GM10266 (cell line): ENCODE measurements around the gene OTULINL.
"Not testable (repeated sequence)": the region's sequence is repeated elsewhere in the genome, so short reads cannot be mapped to it uniquely, and the experiment has no call there.

Source experiments
- DNase-seq: peaks from one replicate; pipeline ENCODE4 v3.0.0; 2012; ENCODE audit errors: extremely low spot score
- CTCF ChIP-seq: IDR thresholded peaks from 2 replicates; pipeline ENCODE4 v1.5.1; 2012; ENCODE audit warnings: mild to moderate bottlenecking, low read depth; ENCODE audit not compliant: control insufficient read depth, insufficient read depth; ENCODE audit errors: missing control alignments

OTULINL gene

GRCh38 chr5:14552017-14552416 is 29.6 kb upstream of the OTULINL start:
- DNase-seq, result no peak
- TF ChIP-seq CTCF, result no peak

- not testable (repeated sequence) for DNase-seq
These were observed 27.3 kb upstream of the OTULINL start for GRCh38 chr5:14554288-14554687.

GRCh38 chr5:14556015-14556414 is 25.6 kb upstream of the OTULINL start:
- DNase-seq, result no peak
- no peak for TF ChIP-seq CTCF

GRCh38 chr5:14557203-14557770 is 24.3 kb upstream of the OTULINL start:
- no peak for TF ChIP-seq CTCF
- DNase-seq, result no peak

- no peak for DNase-seq
- no peak for TF ChIP-seq CTCF
These were observed 23.7 kb upstream of the OTULINL start for GRCh38 chr5:14557791-14558415.

- TF ChIP-seq CTCF, result no peak
- no peak for DNase-seq
These were observed 21.4 kb upstream of the OTULINL start for GRCh38 chr5:14560091-14560595.

GRCh38 chr5:14561741-14562140 is 19.9 kb upstream of the OTULINL start:
- no peak for DNase-seq
- TF ChIP-seq CTCF, result no peak
